ENCODE data around the gene EFNA5.

The EFNA5 gene

DNA sequence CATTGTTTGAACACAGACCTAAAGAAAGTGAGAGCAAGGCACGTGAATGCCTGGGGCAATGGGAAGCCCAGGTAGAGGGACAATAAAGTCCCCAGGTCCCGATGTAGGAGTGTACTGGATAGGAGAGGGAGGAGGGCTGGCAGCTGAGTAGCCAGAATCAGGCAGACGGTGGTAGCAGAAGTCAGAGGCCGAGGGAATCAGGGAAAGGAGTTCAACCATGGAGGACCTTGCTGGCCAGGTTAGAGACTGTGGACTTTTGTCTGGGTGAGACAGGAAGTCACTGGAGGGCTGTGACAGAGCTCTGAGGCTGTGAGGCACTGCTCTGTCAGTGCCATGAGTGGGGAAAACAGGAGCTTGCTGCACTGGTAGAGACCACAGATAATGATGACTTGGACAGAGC lies 248.2 kb downstream of the EFNA5 start:
- Histone ChIP-seq H3K27ac (ENCODE audit: low read length) (no peak overlapping the region), H3K9me3 (ENCODE audit: control insufficient read depth, insufficient read depth, low read length) (no peaks in the 10 kb centered on the region), H3K4me1 (ENCODE audit: control insufficient read depth, insufficient read depth, low read length) (no peaks in the 10 kb centered on the region), H3K27me3 (ENCODE audit: control insufficient read depth, insufficient read depth, low read length) (no peaks in the 10 kb centered on the region), H3K4me3 (ENCODE audit: low read length) (no peak overlapping the region), H3K36me3 (ENCODE audit: control insufficient read depth, insufficient read depth, low read length) (no peaks in the 10 kb centered on the region)
- no peak for DNase-seq (ENCODE audit: low read depth, low spot score)
- no CpG with 5 or more reads among the region's 4 CpGs for WGBS (ENCODE audit: insufficient coverage, insufficient read length)

DNA sequence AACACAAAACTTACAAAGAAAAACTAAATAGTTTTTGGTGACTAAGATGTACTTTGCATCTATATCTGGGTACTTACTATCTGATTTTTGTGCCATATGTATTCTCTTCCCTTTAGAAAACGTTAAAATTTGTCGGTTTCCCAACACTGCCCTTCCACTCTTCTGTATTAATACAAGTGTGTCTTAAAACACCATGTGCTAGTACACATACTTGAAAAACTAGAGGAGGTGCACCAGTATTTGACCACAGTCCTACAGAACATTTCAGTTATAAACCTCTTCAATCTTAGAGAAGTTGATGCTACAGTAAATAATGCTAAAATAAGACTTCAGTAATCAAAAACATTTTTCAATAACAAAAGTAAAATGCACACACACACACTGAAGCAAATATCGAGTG lies 251.2 kb downstream of the EFNA5 start:
- no peak for DNase-seq (ENCODE audit: low read depth, low spot score)
- no peak overlapping the region for H3K4me3 ChIP-seq (ENCODE audit: low read length)
- no peak overlapping the region for H3K27ac ChIP-seq (ENCODE audit: low read length)
- 0 out of 2 replicates have a peak, but pooled peaks cover 1% of the 10 kb centered on the region for H3K4me1 ChIP-seq (ENCODE audit: control insufficient read depth, insufficient read depth, low read length)
- no CpG with 5 or more reads among the region's 3 CpGs for WGBS (ENCODE audit: insufficient coverage, insufficient read length)
- H3K36me3 ChIP-seq (ENCODE audit: control insufficient read depth, insufficient read depth, low read length), result no peaks in the 10 kb centered on the region
- no peaks in the 10 kb centered on the region for H3K9me3 ChIP-seq (ENCODE audit: control insufficient read depth, insufficient read depth, low read length)
- H3K27me3 ChIP-seq (ENCODE audit: control insufficient read depth, insufficient read depth, low read length), result no peaks in the 10 kb centered on the region

DNA sequence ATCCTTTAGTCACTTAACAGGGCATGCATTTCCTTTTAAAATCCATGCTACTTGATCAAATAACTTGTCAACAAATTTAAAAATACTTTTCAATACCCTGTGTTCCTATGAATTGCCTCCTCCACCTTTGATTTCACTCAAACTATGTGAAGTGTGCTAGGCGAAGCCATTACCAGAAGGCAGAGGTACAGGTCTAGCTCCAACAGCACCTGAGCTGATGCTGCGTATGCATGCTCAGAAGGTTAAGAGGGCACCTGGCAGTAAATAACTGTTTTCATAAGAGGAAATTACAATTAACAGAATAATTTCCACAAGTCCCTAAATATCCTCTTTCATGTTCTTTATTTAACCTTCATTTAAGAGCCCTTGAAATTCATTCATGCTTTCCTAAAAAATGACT lies 251.8 kb downstream of the EFNA5 start:
- no CpG with 5 or more reads among the region's 2 CpGs for WGBS (ENCODE audit: insufficient coverage, insufficient read length)
- Histone ChIP-seq H3K27me3 (ENCODE audit: control insufficient read depth, insufficient read depth, low read length) (no peaks in the 10 kb centered on the region), H3K27ac (ENCODE audit: low read length) (no peak overlapping the region), H3K36me3 (ENCODE audit: control insufficient read depth, insufficient read depth, low read length) (no peaks in the 10 kb centered on the region), H3K4me3 (ENCODE audit: low read length) (no peak overlapping the region), H3K9me3 (ENCODE audit: control insufficient read depth, insufficient read depth, low read length) (no peaks in the 10 kb centered on the region), H3K4me1 (ENCODE audit: control insufficient read depth, insufficient read depth, low read length) (0 out of 2 replicates have a peak, but pooled peaks cover 1% of the 10 kb centered on the region)
- no peak for DNase-seq (ENCODE audit: low read depth, low spot score)

DNA sequence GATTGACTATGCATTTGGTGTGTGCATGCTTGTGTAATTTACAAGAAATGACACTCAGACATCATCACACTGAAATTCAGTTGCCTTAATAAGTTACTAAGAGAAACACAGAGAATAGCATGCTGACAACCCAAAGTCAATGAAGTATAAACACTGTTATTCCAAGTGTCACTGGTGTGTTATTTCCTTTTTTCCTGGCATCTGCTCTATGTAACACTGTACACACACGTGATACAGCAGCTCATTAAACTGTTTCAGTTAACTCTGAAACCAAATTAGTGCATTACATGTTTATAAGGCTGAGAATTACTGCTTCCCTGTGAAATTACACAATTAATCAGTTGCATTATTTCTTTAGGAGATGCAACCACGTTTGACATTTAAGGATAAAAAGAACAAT lies 252.7 kb downstream of the EFNA5 start:
- 0 out of 2 replicates have a peak, but pooled peaks cover 1% of the 10 kb centered on the region for H3K4me1 ChIP-seq (ENCODE audit: control insufficient read depth, insufficient read depth, low read length)
- no peak for DNase-seq (ENCODE audit: low read depth, low spot score)
- no peaks in the 10 kb centered on the region for H3K9me3 ChIP-seq (ENCODE audit: control insufficient read depth, insufficient read depth, low read length)
- H3K4me3 ChIP-seq (ENCODE audit: low read length), result no peak overlapping the region
- no peaks in the 10 kb centered on the region for H3K27me3 ChIP-seq (ENCODE audit: control insufficient read depth, insufficient read depth, low read length)
- no peak overlapping the region for H3K27ac ChIP-seq (ENCODE audit: low read length)
- H3K36me3 ChIP-seq (ENCODE audit: control insufficient read depth, insufficient read depth, low read length), result no peaks in the 10 kb centered on the region
- WGBS (ENCODE audit: insufficient coverage, insufficient read length), result no CpG with 5 or more reads among the region's 2 CpGs

DNA sequence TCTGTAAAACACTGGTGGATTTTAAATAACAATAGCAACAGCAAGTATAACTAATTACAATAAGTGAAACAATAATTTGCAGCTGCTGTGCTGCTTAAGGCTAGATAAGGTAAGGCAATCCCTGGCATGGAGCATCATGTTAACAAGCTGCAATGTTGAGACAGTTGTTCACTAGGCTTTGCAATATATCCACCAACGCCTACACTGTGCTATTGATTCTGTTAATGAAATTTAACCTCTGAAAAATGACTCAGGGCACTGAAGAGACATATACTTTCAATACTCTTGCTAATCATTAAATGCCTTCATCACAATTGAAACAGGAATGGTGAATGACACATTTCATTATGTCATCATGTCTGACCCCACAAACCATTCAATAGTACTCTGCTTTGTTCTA lies 255.0 kb downstream of the EFNA5 start:
- no CpG with 5 or more reads among the region's 1 CpG for WGBS (ENCODE audit: insufficient coverage, insufficient read length)
- no peak overlapping the region for H3K27ac ChIP-seq (ENCODE audit: low read length)
- no peaks in the 10 kb centered on the region for H3K27me3 ChIP-seq (ENCODE audit: control insufficient read depth, insufficient read depth, low read length)
- H3K9me3 ChIP-seq (ENCODE audit: control insufficient read depth, insufficient read depth, low read length), result no peaks in the 10 kb centered on the region
- 0 out of 2 replicates have a peak, but pooled peaks cover 1% of the 10 kb centered on the region for H3K4me1 ChIP-seq (ENCODE audit: control insufficient read depth, insufficient read depth, low read length)
- no peaks in the 10 kb centered on the region for H3K36me3 ChIP-seq (ENCODE audit: control insufficient read depth, insufficient read depth, low read length)
- no peak for DNase-seq (ENCODE audit: low read depth, low spot score)
- no peak overlapping the region for H3K4me3 ChIP-seq (ENCODE audit: low read length)

DNA sequence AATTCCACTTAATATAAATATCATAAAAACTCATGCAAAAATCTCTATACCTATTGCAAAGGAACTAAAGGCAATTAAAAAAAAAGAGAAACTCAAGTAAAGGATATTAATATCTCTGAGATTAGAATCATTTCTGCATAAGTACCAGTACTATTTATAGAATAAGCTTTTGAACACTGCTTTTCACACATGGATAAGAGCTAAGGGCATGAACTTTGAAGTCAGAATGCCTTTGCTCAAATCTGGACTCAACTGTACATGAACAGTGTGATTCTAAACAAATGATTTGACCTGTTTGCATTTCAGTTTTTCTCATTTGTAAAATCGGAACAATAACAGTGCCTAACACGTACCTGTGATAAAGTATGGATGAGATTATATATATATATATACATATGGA lies 255.9 kb downstream of the EFNA5 start:
- H3K9me3 ChIP-seq (ENCODE audit: control insufficient read depth, insufficient read depth, low read length), result no peaks in the 10 kb centered on the region
- WGBS (ENCODE audit: insufficient coverage, insufficient read length), result no CpG with 5 or more reads among the region's 2 CpGs
- DNase-seq (ENCODE audit: low read depth, low spot score), result no peak
- H3K27me3 ChIP-seq (ENCODE audit: control insufficient read depth, insufficient read depth, low read length), result no peaks in the 10 kb centered on the region
- no peak overlapping the region for H3K4me3 ChIP-seq (ENCODE audit: low read length)
- 0 out of 2 replicates have a peak, but pooled peaks cover 1% of the 10 kb centered on the region for H3K4me1 ChIP-seq (ENCODE audit: control insufficient read depth, insufficient read depth, low read length)
- H3K36me3 ChIP-seq (ENCODE audit: control insufficient read depth, insufficient read depth, low read length), result no peaks in the 10 kb centered on the region
- H3K27ac ChIP-seq (ENCODE audit: low read length), result no peak overlapping the region

DNA sequence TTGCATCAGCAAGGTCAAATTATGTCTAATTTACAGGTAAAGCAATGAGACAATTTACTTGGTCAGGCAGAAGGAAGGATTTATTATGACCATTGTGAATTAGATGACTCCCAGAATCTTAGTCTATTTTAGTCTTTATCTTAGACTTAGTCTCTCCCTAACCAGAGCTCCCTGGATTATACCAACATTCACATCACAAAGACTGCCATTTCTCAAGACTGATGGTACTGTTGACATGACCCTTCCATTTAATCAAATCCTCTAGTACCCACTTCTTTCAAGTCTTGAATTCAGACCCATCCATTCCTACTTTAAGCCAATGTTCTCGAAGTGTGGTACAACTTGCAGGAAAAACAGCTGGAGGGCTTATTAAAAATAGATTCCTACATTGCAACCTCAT lies 257.0 kb downstream of the EFNA5 start:
- Histone ChIP-seq H3K27ac (ENCODE audit: low read length) (no peak overlapping the region), H3K4me1 (ENCODE audit: control insufficient read depth, insufficient read depth, low read length) (0 out of 2 replicates have a peak, but pooled peaks cover 1% of the 10 kb centered on the region), H3K27me3 (ENCODE audit: control insufficient read depth, insufficient read depth, low read length) (no peaks in the 10 kb centered on the region), H3K36me3 (ENCODE audit: control insufficient read depth, insufficient read depth, low read length) (no peaks in the 10 kb centered on the region), H3K4me3 (ENCODE audit: low read length) (no peak overlapping the region), H3K9me3 (ENCODE audit: control insufficient read depth, insufficient read depth, low read length) (no peaks in the 10 kb centered on the region)
- no CpG with 5 or more reads among the region's 1 CpG for WGBS (ENCODE audit: insufficient coverage, insufficient read length)
- DNase-seq (ENCODE audit: low read depth, low spot score), result no peak

DNA sequence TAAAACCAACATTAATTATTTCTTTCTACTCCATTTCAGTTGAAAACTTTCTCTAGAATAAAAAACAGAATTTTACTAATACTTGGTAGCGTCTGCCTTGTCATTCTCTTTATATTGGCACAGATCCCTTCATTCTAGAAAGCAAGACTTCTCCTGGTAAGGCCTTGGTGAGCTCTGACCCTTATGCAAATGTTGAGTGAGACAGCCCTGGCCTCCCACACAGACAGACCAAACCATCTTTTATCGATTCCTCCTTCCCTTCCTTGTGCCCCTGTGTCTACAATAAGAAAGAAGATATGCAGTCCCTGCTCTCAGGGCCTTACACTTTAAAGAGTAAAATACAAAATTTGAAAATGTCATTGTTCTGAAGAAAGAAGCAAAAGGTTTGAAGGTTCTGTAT lies 262.2 kb downstream of the EFNA5 start:
- H3K9me3 ChIP-seq (ENCODE audit: control insufficient read depth, insufficient read depth, low read length), result no peaks in the 10 kb centered on the region

DNA sequence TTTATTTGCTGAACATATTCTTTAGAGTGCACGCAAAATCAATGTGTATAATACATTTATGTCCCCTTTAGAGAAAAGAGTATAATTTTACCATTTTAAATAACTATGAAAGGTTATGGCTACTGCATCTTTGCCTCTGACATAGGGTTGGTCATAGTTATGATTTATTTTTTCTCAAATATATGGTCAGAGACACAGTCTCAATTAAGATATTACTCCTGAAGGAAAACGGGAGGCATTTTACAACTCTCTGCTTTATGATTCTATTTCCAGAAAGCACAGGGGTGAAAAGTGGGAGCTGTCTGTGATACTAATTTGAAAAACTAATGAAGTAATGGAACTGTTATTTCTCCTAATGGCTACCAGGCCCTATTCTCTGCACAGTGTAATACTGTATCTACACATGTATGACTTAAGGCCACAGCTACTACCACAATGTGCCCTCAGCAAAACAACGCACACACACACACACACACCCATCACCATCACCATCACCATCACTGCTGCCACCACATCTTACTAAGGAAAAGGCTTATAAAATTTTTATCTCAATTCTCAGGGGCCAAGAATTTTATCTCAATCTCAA lies 262.9 kb downstream of the EFNA5 start:
- Histone ChIP-seq H3K27me3 (ENCODE audit: control insufficient read depth, insufficient read depth, low read length) (no peaks in the 10 kb centered on the region), H3K9me3 (ENCODE audit: control insufficient read depth, insufficient read depth, low read length) (no peaks in the 10 kb centered on the region), H3K4me1 (ENCODE audit: control insufficient read depth, insufficient read depth, low read length) (peaks cover 5% of the 10 kb centered on the region; the same call in 1 of the 2 replicates), H3K27ac (ENCODE audit: low read length) (no peak overlapping the region), H3K4me3 (ENCODE audit: low read length) (no peak overlapping the region), H3K36me3 (ENCODE audit: control insufficient read depth, insufficient read depth, low read length) (no peaks in the 10 kb centered on the region)
- no peak for DNase-seq (ENCODE audit: low read depth, low spot score)
- no CpG with 5 or more reads among the region's 3 CpGs for WGBS (ENCODE audit: insufficient coverage, insufficient read length)

More for the DNA sequence above, 262.2 kb downstream of the EFNA5 start:
- no peak for DNase-seq (ENCODE audit: low read depth, low spot score)
- Histone ChIP-seq H3K4me3 (ENCODE audit: low read length) (no peak overlapping the region), H3K27ac (ENCODE audit: low read length) (no peak overlapping the region), H3K4me1 (ENCODE audit: control insufficient read depth, insufficient read depth, low read length) (peaks cover 2% of the 10 kb centered on the region; the same call in 1 of the 2 replicates), H3K36me3 (ENCODE audit: control insufficient read depth, insufficient read depth, low read length) (no peaks in the 10 kb centered on the region), H3K27me3 (ENCODE audit: control insufficient read depth, insufficient read depth, low read length) (no peaks in the 10 kb centered on the region)
- WGBS (ENCODE audit: insufficient coverage, insufficient read length), result no CpG with 5 or more reads among the region's 2 CpGs

DNA sequence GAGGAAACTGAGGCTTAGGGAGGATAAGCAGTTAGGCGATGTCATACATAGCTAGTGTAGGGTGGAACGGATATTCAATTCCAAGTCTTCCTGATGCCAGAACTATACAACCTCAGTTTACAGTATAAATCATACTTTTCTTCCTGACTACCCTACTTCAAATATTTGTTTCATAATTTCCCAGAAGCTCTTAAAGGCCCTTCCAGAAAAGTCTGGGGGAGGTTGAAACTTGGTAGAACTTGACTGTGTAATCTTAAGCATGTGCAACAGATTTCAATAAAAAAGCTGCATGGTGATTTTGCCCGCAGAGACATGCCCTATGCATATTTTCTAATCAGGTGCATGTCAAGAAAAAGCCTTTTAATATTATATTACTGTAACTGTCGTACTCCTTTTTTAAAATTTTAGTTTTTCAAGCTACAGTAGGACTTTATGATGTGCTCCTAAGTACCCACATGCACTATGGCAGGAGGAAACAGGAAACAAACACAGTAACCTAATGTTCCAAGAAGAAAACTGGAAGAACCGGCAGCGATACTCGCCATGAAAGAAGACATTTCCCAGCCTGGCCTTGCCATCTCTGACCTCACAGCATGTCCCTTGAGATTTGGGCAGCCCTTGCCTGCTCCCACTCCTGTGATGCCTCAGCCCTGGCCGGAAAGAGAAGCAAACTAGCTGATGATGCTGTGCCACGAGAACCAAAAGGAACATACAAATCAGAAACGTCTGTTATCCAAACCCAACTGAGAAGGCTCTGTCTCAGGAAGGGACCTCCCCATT lies 266.0 kb downstream of the EFNA5 start:
- WGBS (ENCODE audit: insufficient coverage, insufficient read length), result no CpG with 5 or more reads among the region's 10 CpGs
- Histone ChIP-seq H3K27ac (ENCODE audit: low read length) (no peak overlapping the region), H3K9me3 (ENCODE audit: control insufficient read depth, insufficient read depth, low read length) (no peaks in the 10 kb centered on the region), H3K27me3 (ENCODE audit: control insufficient read depth, insufficient read depth, low read length) (no peaks in the 10 kb centered on the region), H3K4me3 (ENCODE audit: low read length) (no peak overlapping the region), H3K36me3 (ENCODE audit: control insufficient read depth, insufficient read depth, low read length) (no peaks in the 10 kb centered on the region), H3K4me1 (ENCODE audit: control insufficient read depth, insufficient read depth, low read length) (peaks cover 8% of the 10 kb centered on the region; the same call in 1 of the 2 replicates)
- DNase-seq (ENCODE audit: low read depth, low spot score), result no peak
